MCF 10A (cell line): Measurements from ENCODE around the gene GRIN2B. TPM values are rescaled to one million over a fixed set of nuclear protein-coding genes. Genes with fewer than 3 reads are reported as not detected.

Experiments
- BruUV-seq: library from RNA; stranded (reverse); fragments of 400-500 nt; replicated peaks from 2 replicates; lab custom pipeline; 2021; lab: Mats Ljungman, UMichigan
- CTCF ChIA-PET: fragments of 300-600 bp; sonication (Branson Sonifier 250); formaldehyde crosslinking; extraction: SDS; loops from one replicate; lab custom pipeline; 2021; ENCODE audit warnings: antibody characterized with exemption, inconsistent platforms; lab: Yijun Ruan, JAX
- POLR2A ChIA-PET: fragments of 300-600, 350-650 bp; sonication (Branson Sonifier 250); formaldehyde crosslinking; extraction: SDS; loops from one replicate; lab custom pipeline; 2020; ENCODE audit warnings: antibody characterized with exemption, inconsistent platforms; lab: Yijun Ruan, JAX
- DNase-seq: peaks from one replicate; pipeline ENCODE4 v3.0.0-alpha.2; 2018; ENCODE audit not compliant: unreplicated experiment
- H3K27ac Mint-ChIP-seq: one replicate; pipeline ENCODE4 v1.8.0; 2022; ENCODE audit warnings: mild to moderate bottlenecking, low read depth, mixed read lengths; ENCODE audit not compliant: unreplicated experiment
- H3K27me3 Mint-ChIP-seq: one replicate; pipeline ENCODE4 v1.8.0; 2022; ENCODE audit warnings: mixed read lengths; ENCODE audit not compliant: insufficient read depth, unreplicated experiment
- H3K36me3 Mint-ChIP-seq: one replicate; pipeline ENCODE4 v1.8.0; 2022; ENCODE audit warnings: mild to moderate bottlenecking, moderate library complexity, mixed read lengths; ENCODE audit not compliant: insufficient read depth, unreplicated experiment
- H3K4me1 Mint-ChIP-seq: one replicate; pipeline ENCODE4 v1.8.0; 2022; ENCODE audit warnings: mixed read lengths; ENCODE audit not compliant: insufficient read depth, unreplicated experiment
- H3K4me3 Mint-ChIP-seq: one replicate; pipeline ENCODE4 v1.8.0; 2022; ENCODE audit warnings: mild to moderate bottlenecking, moderate library complexity, mixed read lengths; ENCODE audit not compliant: unreplicated experiment
- H3K9me3 Mint-ChIP-seq: one replicate; pipeline ENCODE4 v1.8.0; 2022; ENCODE audit warnings: mixed read lengths; ENCODE audit not compliant: unreplicated experiment
- CTCF ChIP-seq: fragments of 200-600 bp; IDR thresholded peaks from one replicate; pipeline ENCODE4 v1.8.0; 2022; ENCODE audit warnings: antibody characterized with exemption, mild to moderate bottlenecking; ENCODE audit not compliant: unreplicated experiment
- intact Hi-C: fragments of 100-400 bp; cut with micrococcal nuclease; formaldehyde crosslinking; loops from 2 replicates; pipeline ENCODE4 v1.14.1; 2022
- total RNA-seq: library from RNA; stranded (reverse); gene quantifications from 2 replicates; pipeline ENCODE4 v1.2.3, GENCODE V29; 2022

The GRIN2B gene
- total RNA-seq, 1 experiment from 2014 or later, result not detected

- Mint-ChIP-seq H3K4me3 (no peak overlapping the region), H3K36me3 (no peaks in the 10 kb centered on the region), H3K27me3 (no peaks in the 10 kb centered on the region), H3K27ac (no peak overlapping the region), H3K9me3 (no peaks in the 10 kb centered on the region), H3K4me1 (no peaks in the 10 kb centered on the region)
- DNase-seq, result no peak
- intact Hi-C loops, result no loop called here
- BruUV-seq, result no TSS peak
- ChIA-PET POLR2A (no interaction called here), CTCF (no interaction called here)
- no peak for TF ChIP-seq CTCF
These were observed 35.8 kb downstream of the GRIN2B start for GRCh38 chr12:13945641-13946040.

GRCh38 chr12:13945236-13945635, 36.2 kb downstream of the GRIN2B start:
- POLR2A ChIA-PET, result no interaction called here

GRCh38 chr12:13942826-13943225, 38.6 kb downstream of the GRIN2B start:
- H3K36me3 Mint-ChIP-seq, result no peaks in the 10 kb centered on the region
- no peak for TF ChIP-seq CTCF
- H3K9me3 Mint-ChIP-seq, result peaks cover 3% of the 10 kb centered on the region
- H3K27ac Mint-ChIP-seq, result no peak overlapping the region
- POLR2A ChIA-PET, result interaction anchor here (0.6 kb wide), 1 partner anchor 687 kb away, joined by 5 read pairs; no protein-coding TSS in a partner anchor
- no peaks in the 10 kb centered on the region for H3K4me1 Mint-ChIP-seq
- BruUV-seq, result no TSS peak
- DNase-seq, result no peak
- CTCF ChIA-PET, result interaction anchor here (0.5 to 3.4 kb wide), 14 partner anchors 9 to 687 kb away, joined by 3 to 32 read pairs (median 4); no protein-coding TSS in a partner anchor
- intact Hi-C loops, result loop anchor here (5.0 kb wide), 1 partner anchor 846 kb away; no protein-coding TSS in a partner anchor
- no peaks in the 10 kb centered on the region for H3K27me3 Mint-ChIP-seq
- H3K4me3 Mint-ChIP-seq, result no peak overlapping the region

More at GRCh38 chr12:13945236-13945635, 36.2 kb downstream of the GRIN2B start:
- intact Hi-C loops, result no loop called here
- CTCF ChIA-PET, result interaction anchor here (1.0 to 1.7 kb wide), 3 partner anchors 203 to 689 kb away, joined by 3 to 6 read pairs (median 3); no protein-coding TSS in a partner anchor
- Mint-ChIP-seq H3K9me3 (no peaks in the 10 kb centered on the region), H3K4me3 (no peak overlapping the region), H3K27ac (no peak overlapping the region), H3K4me1 (no peaks in the 10 kb centered on the region), H3K27me3 (no peaks in the 10 kb centered on the region), H3K36me3 (no peaks in the 10 kb centered on the region)
- DNase-seq, result no peak
- BruUV-seq, result no TSS peak
- TF ChIP-seq CTCF, result no peak

GRCh38 chr12:13941258-13942249, 39.8 kb downstream of the GRIN2B start:
- Mint-ChIP-seq H3K27ac (no peak overlapping the region), H3K4me1 (no peaks in the 10 kb centered on the region), H3K27me3 (no peaks in the 10 kb centered on the region), H3K4me3 (no peak overlapping the region), H3K9me3 (peaks cover 13% of the 10 kb centered on the region), H3K36me3 (no peaks in the 10 kb centered on the region)
- peak; percentile 80 for DNase-seq
- intact Hi-C loops, result loop anchor here (1.0 to 5.0 kb wide), 5 partner anchors 77 to 844 kb away; no protein-coding TSS in a partner anchor
- POLR2A ChIA-PET, result interaction anchor here (0.5 to 1.3 kb wide), 3 partner anchors 12 to 663 kb away, joined by 3 to 5 read pairs (median 5); no protein-coding TSS in a partner anchor
- peak; percentile 41 for TF ChIP-seq CTCF
- CTCF ChIA-PET, result interaction anchor here (0.6 to 3.4 kb wide), 37 partner anchors 9 to 1568 kb away, joined by 3 to 32 read pairs (median 4); no protein-coding TSS in a partner anchor
- BruUV-seq, result no TSS peak
